Fibroblast of pulmonary artery (primary cell): ENCODE measurements around the gene RGR.

Experiments
- DNase-seq: peaks from one replicate; pipeline ENCODE4 v3.0.0-alpha.2; 2010; ENCODE audit warnings: low read depth
- H3K4me3 ChIP-seq: replicated peaks from 2 replicates; pipeline ENCODE4 v1.5.1; 2011; ENCODE audit warnings: low read depth, mild to moderate bottlenecking, control low read depth, low read length, moderate library complexity
- TF ChIP-seq, protein P1 (sequence below): IDR thresholded peaks from 2 replicates; pipeline ENCODE4 v1.5.1; 2011; ENCODE audit warnings: mild to moderate bottlenecking, control low read depth, low read length, inconsistent platforms; ENCODE audit errors: missing control alignments

The RGR gene

DNA sequence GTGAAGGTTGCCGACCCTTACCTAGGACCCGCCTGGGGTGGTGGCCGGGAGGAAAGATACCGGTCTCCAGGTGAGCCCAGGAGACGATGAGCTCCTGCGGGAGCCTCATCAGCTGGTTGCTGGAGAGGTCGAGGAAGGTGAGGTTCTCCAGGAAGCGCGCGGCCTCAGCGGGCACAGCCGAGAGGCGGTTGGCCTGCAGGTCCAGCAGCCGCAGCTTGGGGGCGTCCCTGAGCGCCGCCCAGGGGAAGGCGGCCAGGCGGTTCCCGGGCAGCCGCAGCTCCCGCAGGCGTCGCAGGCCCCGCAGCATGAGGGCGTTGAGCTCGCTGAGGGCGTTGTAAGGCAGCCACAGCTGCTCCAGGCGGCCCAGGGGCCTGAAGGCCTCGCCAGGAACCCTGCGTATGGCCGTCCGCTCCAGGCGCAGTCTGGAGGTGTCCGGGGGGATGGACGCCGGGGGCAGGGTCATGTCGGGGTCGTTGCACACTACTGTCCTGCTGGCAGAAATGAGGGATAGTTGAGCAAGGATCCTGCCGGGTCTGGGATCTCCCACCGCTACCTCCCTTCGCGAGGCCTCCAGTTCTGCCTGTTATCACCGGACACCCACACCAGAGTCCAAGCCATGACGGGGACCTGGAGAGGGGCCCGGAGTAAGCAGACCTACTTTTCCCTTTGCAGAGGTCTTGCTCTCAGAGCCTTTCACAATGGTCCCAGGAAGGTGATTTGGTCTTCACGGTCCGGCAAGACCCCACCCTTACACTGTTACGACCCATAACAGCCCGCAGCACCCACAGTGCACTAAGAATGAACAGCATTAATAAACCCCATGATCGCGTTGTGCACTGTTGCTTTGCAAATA is 7.4 kb upstream of the RGR start:
- TF ChIP-seq, protein P1, sequence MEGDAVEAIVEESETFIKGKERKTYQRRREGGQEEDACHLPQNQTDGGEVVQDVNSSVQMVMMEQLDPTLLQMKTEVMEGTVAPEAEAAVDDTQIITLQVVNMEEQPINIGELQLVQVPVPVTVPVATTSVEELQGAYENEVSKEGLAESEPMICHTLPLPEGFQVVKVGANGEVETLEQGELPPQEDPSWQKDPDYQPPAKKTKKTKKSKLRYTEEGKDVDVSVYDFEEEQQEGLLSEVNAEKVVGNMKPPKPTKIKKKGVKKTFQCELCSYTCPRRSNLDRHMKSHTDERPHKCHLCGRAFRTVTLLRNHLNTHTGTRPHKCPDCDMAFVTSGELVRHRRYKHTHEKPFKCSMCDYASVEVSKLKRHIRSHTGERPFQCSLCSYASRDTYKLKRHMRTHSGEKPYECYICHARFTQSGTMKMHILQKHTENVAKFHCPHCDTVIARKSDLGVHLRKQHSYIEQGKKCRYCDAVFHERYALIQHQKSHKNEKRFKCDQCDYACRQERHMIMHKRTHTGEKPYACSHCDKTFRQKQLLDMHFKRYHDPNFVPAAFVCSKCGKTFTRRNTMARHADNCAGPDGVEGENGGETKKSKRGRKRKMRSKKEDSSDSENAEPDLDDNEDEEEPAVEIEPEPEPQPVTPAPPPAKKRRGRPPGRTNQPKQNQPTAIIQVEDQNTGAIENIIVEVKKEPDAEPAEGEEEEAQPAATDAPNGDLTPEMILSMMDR: no peak
- no peak for DNase-seq
- no peak overlapping the region for H3K4me3 ChIP-seq

- TF ChIP-seq, protein P1: no peak
- no peak for DNase-seq
- no peak overlapping the region for H3K4me3 ChIP-seq
Measured at GRCh38 chr10:84238909-84239308, 5.9 kb upstream of the RGR start.

- no peak within 1 kb of the TSS for H3K4me3 ChIP-seq
- no peak for DNase-seq
- TF ChIP-seq, protein P1: no peak
Measured at GRCh38 chr10:84241185-84241790, 3.6 kb upstream of the RGR start, which contains the start of gene LRIT1. TSS of gene LRIT1 (minus strand) at chr10:84241546. CDS start at chr10:84241439, 107 bp downstream.

DNA sequence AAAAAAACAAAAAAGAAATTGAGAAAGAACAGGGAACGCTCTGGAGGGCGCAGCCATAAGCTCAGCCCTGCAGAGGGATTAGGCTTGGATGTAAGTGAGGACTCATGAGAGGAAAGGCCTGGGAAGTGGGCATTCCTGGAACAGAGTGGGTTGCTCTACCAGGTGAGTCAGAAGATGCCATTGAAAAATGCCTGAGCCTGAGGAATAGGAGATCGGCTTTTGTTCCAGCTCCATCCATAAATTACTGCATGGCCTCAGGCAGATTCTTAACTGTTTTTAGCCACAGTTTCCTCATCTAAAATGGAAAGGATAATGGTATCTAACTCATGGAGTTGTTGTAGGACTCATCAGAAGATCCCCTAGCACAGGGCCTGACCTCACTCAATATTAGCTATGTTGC is 1.1 kb upstream of the RGR start:
- DNase-seq: no peak
- TF ChIP-seq, protein P1: no peak
- H3K4me3 ChIP-seq: no peak overlapping the region

GRCh38 chr10:84247496-84247895 is 2.6 kb downstream of the RGR start:
- TF ChIP-seq, protein P1: no peak
- no peak for DNase-seq
- no peak overlapping the region for H3K4me3 ChIP-seq

DNA sequence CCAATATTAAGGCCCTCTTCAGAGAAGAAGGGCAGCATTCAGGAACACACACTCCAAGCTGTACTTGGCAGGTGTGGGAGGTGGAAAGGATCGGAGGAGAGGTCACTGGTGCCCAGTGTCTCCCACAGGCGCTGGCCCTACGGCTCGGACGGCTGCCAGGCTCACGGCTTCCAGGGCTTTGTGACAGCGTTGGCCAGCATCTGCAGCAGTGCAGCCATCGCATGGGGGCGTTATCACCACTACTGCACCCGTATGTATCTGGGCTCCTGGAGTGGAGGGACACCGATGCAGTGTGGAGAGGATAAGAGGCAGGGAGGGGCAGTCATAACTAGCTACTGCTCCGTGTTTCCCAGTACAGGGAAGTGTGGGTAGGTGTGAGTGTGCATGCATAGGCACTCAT is 3.9 kb downstream of the RGR start:
- TF ChIP-seq, protein P1: no peak
- DNase-seq: no peak
- H3K4me3 ChIP-seq: no peak overlapping the region
